ENCODE results near the gene BCL2L13. TPM values are rescaled to one million over a fixed set of nuclear protein-coding genes. Genes with fewer than 3 reads are reported as not detected.

BCL2L13 gene
- polyA plus RNA-seq, 1 donor = 45.6 TPM

Other genes starting within 250 kb of the BCL2L13 start
- 0.71 TPM for gene SLC25A18, start 75.3 kb upstream of the BCL2L13 start, polyA plus RNA-seq (ENCODE audit: insufficient read length)
- 71.9 TPM for gene ATP6V1E1, start 10.0 kb upstream of the BCL2L13 start, polyA plus RNA-seq (ENCODE audit: insufficient read length)
- 21.2 TPM for gene BID, start 135.7 kb downstream of the BCL2L13 start, polyA plus RNA-seq (ENCODE audit: insufficient read length)